Fibroblast of the aortic adventitia (primary cell): ENCODE data around the gene SAG. TPM values are rescaled to one million over a fixed set of nuclear protein-coding genes. Genes with fewer than 3 reads are reported as not detected.

Experiments used
- DNase-seq: peaks from one replicate; pipeline ENCODE4 v3.0.0-alpha.2; 2010; ENCODE audit warnings: low read depth
- H3K4me3 ChIP-seq: 2 replicates; pipeline ENCODE4 v1.5.1; 2011; ENCODE audit warnings: low read depth, mild to moderate bottlenecking, control low read depth, low read length, moderate library complexity
- total RNA-seq: library from RNA; depleted of rRNA; stranded (reverse); fragments of >200 nt; gene quantifications from 2 replicates; pipeline ENCODE4 v1.2.3, GENCODE V29; 2012; ENCODE audit warnings: low replicate concordance
- TF ChIP-seq, protein P1 (sequence below): IDR thresholded peaks from 2 replicates; pipeline ENCODE4 v1.5.1; 2011; ENCODE audit warnings: mild to moderate bottlenecking, low read length, control low read depth, inconsistent platforms; ENCODE audit not compliant: insufficient read depth

Gene SAG
- total RNA-seq, 1 donor: not detected

- TF ChIP-seq, protein P1, sequence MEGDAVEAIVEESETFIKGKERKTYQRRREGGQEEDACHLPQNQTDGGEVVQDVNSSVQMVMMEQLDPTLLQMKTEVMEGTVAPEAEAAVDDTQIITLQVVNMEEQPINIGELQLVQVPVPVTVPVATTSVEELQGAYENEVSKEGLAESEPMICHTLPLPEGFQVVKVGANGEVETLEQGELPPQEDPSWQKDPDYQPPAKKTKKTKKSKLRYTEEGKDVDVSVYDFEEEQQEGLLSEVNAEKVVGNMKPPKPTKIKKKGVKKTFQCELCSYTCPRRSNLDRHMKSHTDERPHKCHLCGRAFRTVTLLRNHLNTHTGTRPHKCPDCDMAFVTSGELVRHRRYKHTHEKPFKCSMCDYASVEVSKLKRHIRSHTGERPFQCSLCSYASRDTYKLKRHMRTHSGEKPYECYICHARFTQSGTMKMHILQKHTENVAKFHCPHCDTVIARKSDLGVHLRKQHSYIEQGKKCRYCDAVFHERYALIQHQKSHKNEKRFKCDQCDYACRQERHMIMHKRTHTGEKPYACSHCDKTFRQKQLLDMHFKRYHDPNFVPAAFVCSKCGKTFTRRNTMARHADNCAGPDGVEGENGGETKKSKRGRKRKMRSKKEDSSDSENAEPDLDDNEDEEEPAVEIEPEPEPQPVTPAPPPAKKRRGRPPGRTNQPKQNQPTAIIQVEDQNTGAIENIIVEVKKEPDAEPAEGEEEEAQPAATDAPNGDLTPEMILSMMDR: no peak
- H3K4me3 ChIP-seq: no peak overlapping the region
- no peak for DNase-seq
Measured at GRCh38 chr2:233379441-233379840, 71.8 kb downstream of the SAG start.

DNA sequence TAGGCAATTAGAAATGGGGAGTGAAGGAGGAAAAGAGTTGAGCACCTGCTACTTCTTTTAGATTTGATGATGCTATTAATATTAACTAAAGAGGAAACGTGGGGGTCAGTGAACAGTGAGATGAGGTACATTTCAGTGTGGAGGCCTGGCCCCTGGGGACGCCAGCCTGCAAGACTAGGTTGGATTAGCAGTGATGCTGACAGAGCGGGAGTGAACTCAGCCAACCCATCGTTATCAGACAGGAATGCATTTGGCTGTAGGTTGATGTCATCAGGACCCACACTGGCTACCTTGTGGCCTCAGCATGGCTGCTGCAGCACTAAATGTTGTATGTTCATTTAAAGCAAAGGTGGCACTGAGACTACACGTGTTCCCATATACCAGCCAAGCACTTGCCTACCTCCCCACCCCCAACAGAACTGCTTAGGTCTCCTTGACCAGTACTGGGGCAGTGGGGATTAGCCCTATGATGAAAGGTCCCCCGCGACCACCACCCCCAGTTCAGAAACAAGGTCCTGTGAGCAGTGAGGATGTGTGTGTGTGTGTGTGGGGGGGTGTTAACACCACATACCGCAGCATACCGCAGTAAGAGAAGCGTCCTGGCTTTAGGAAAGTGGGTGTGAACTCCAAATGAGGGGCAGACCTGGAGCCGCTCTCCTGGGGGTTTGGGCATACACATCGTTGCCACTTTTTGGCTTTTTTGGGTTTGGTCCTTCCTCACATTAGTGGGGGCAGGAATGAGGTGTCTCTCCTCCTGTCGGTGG lies 72.7 kb downstream of the SAG start:
- TF ChIP-seq, protein P1: no peak
- peak; percentile 25 for DNase-seq
- no peak overlapping the region for H3K4me3 ChIP-seq

DNA sequence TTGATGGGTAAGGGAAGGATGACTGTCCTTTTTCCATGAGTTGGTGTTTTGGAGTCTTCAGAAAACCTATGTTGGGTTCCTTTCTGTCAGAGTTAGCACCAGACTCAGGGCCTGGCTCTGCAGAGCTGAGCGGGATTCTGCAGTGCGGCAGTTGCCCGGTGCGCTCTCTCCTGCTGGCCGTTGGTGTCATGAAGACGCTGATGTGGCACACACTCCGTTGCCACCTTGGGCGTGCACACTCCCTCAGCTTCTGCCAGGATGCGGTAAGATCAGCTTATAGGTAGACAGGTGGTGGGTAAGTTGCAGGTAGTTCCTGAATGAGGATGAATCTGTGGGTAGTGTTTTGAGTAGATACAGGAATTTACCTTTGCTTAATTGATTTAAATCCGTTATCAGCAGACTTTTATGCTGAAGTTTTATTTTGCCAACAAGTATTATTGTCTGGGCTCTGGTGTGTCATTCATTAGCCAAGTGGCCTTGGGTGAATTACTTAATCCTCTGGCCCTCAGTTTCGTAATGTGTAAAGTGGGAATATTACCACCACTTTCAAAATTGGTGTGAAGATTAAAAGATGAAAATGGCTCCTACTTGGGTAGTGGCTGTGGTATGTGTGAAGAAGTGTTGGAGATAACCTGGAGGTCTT lies 73.5 kb downstream of the SAG start:
- no peak for DNase-seq
- no peak overlapping the region for H3K4me3 ChIP-seq
- TF ChIP-seq, protein P1: no peak

DNA sequence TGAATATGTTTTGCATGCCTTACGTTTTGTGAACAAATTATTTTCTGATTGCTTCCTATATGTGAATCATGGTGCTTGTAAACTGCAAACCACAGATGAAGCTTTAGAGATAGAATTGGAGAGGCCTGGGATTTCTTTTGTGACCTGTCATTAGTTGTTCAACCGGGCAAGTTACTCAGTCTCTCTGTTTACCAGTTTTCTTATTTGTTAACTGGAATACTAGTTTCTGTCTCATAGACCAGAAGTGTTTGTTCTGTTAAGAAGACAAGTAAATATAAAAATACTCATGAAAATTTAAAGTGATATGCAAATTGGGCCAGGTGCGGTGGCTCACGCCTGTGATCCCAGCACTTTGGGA lies 74.0 kb downstream of the SAG start:
- TF ChIP-seq, protein P1: no peak
- H3K4me3 ChIP-seq: no peak overlapping the region
- DNase-seq: no peak

GRCh38 chr2:233384015-233384414 lies 76.4 kb downstream of the SAG start:
- TF ChIP-seq, protein P1: peak; percentile 8

DNA sequence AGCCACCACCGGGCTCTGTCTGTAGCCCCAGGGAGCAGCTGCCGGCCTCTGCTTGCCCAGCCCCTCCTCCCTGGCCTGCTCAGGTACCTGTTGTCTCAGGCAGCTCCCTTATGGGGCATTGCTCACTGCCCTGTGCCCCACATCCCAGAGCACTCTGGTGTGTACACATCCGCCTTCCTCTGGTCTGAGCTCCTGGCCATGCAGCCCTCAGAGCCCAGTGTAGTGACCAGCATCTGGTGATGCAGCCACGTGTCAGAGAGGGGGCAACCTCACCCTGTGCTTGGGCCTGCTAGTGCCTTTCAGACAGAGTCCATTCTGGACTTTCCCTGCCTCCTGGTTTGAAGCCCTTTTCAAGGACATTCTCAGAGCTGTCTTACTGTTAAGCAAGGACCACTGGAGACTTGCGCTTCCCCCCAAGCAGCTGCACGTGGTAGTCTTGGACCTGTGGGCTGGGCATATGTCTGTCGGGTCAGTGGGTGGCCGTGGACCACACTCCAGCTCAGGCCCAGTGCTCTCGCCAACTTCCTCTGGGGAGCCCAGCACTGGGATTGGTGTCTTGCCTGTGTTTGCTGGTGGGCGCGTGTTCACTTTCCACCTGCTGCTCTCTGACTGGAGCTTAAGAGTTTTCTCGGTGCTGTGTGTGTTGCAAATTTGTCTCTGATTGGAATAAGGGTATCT lies 77.3 kb downstream of the SAG start:
- H3K4me3 ChIP-seq: no peak overlapping the region
- no peak for DNase-seq
- TF ChIP-seq, protein P1: no peak

More at GRCh38 chr2:233384015-233384414, 76.4 kb downstream of the SAG start:
- H3K4me3 ChIP-seq: no peak overlapping the region
- no peak for DNase-seq
